Smooth muscle cell (in vitro differentiated cells): Measurements from ENCODE around the gene LETM1. TPM values are rescaled to one million over a fixed set of nuclear protein-coding genes. Genes with fewer than 3 reads are reported as not detected.

Experiments
- DNase-seq: peaks from one replicate; lab custom pipeline; 2025; ENCODE audit not compliant: unreplicated experiment; lab: John Stamatoyannopoulos, UW
- H2AFZ ChIP-seq: fragments of 200-600 bp; sonication (generic); 2 replicates; pipeline ENCODE4 v1.6.0; 2016; ENCODE audit warnings: antibody characterized with exemption, low read depth, mild to moderate bottlenecking
- H3F3A ChIP-seq: fragments of 200-600 bp; sonication (generic); 2 replicates; pipeline ENCODE4 v1.6.0; 2017; ENCODE audit warnings: antibody characterized with exemption, low read depth
- H3K27ac ChIP-seq: fragments of 200-600 bp; sonication (generic); 2 replicates; pipeline ENCODE4 v1.5.1; 2016; ENCODE audit warnings: low read depth, mild to moderate bottlenecking
- H3K27me3 ChIP-seq: fragments of 200-600 bp; sonication (generic); 2 replicates; pipeline ENCODE4 v1.6.1; 2016; ENCODE audit warnings: low read depth, mild to moderate bottlenecking
- H3K36me3 ChIP-seq: fragments of 200-600 bp; sonication (generic); 2 replicates; pipeline ENCODE4 v1.5.1; 2016; ENCODE audit warnings: low read depth
- H3K4me1 ChIP-seq: fragments of 200-600 bp; sonication (generic); 2 replicates; pipeline ENCODE4 v1.5.1; 2016; ENCODE audit warnings: low read depth
- H3K4me2 ChIP-seq: fragments of 200-600 bp; sonication (generic); 2 replicates; pipeline ENCODE4 v1.6.0; 2016; ENCODE audit warnings: mild to moderate bottlenecking
- H3K4me3 ChIP-seq: fragments of 200-600 bp; sonication (generic); 2 replicates; pipeline ENCODE4 v1.5.1; 2016; ENCODE audit warnings: mild to moderate bottlenecking
- H3K79me2 ChIP-seq: fragments of 200-600 bp; sonication (generic); 2 replicates; pipeline ENCODE4 v1.6.0; 2016; ENCODE audit warnings: low read depth, mild to moderate bottlenecking
- H3K9ac ChIP-seq: fragments of 200-600 bp; sonication (generic); 2 replicates; pipeline ENCODE4 v1.6.0; 2016; ENCODE audit warnings: low read depth
- H3K9me3 ChIP-seq: fragments of 200-600 bp; sonication (generic); replicated peaks from 2 replicates; pipeline ENCODE4 v1.5.1; 2016; ENCODE audit warnings: low read depth
- H4K20me1 ChIP-seq: fragments of 200-600 bp; sonication (generic); 2 replicates; pipeline ENCODE4 v1.6.0; 2016; ENCODE audit warnings: low read depth
- CTCF ChIP-seq: fragments of 200-600 bp; sonication (generic); IDR thresholded peaks from 2 replicates; pipeline ENCODE4 v1.5.1; 2017; ENCODE audit warnings: borderline replicate concordance, mild to moderate bottlenecking, antibody characterized with exemption; ENCODE audit not compliant: insufficient read depth, poor library complexity, severe bottlenecking
- WGBS: methylation state at CpG from one replicate; pipeline ENCODE4 v1.1.7; 2016; ENCODE audit warnings: low lambda C conversion rate; 5-methylcytosine and 5-hydroxymethylcytosine counted together
- polyA plus RNA-seq: library from polyadenylated mRNA; unstranded; fragments of >200 nt; fragmentation: Nextera tagmentation; extraction: Ambion mirVana; gene quantifications from 2 replicates; pipeline ENCODE4 v1.2.1, GENCODE V29; 2016
- total RNA-seq: library from RNA; depleted of rRNA; stranded (reverse); fragments of >200 nt; gene quantifications from 2 replicates; pipeline ENCODE4 v1.2.3, GENCODE V29; 2014

LETM1 gene
- total and polyA plus RNA-seq, 2 experiments from 2014 or later, result 15.3 to 17.1 TPM

- no peak overlapping the region for H3K9ac ChIP-seq
- no peaks in the 10 kb centered on the region for H3F3A ChIP-seq
- H3K27me3 ChIP-seq, result no peaks in the 10 kb centered on the region
- no peak for TF ChIP-seq CTCF
- no peaks in the 10 kb centered on the region for H3K4me1 ChIP-seq
- H2AFZ ChIP-seq, result no peak overlapping the region
- no peaks in the 10 kb centered on the region for H3K36me3 ChIP-seq
- peaks cover 44% of the 10 kb centered on the region for H4K20me1 ChIP-seq
- H3K4me2 ChIP-seq, result no peak overlapping the region
- no peaks in the 10 kb centered on the region for H3K9me3 ChIP-seq
- no peak overlapping the region for H3K4me3 ChIP-seq
- no peak overlapping the region for H3K27ac ChIP-seq
- peaks cover 93% of the 10 kb centered on the region for H3K79me2 ChIP-seq
- DNase-seq, result no peak
- 98% methylated on average over 4 of the region's 4 CpGs for WGBS
Observed at GRCh38 chr4:1879485-1879884, 23.5 kb upstream of the LETM1 start.

GRCh38 chr4:1874201-1874600 is 18.2 kb upstream of the LETM1 start:
- Histone ChIP-seq H2AFZ (no peak overlapping the region), H3K27ac (no peak overlapping the region), H3K4me3 (no peak overlapping the region), H3K27me3 (no peaks in the 10 kb centered on the region), H3F3A (peaks cover 4% of the 10 kb centered on the region), H3K79me2 (peaks cover 71% of the 10 kb centered on the region), H4K20me1 (peaks cover 52% of the 10 kb centered on the region), H3K36me3 (no peaks in the 10 kb centered on the region), H3K9me3 (no peaks in the 10 kb centered on the region), H3K9ac (no peak overlapping the region), H3K4me2 (no peak overlapping the region), H3K4me1 (peaks cover 16% of the 10 kb centered on the region)
- TF ChIP-seq CTCF, result no peak
- DNase-seq, result no peak
- 85% methylated on average over 3 of the region's 3 CpGs for WGBS

- H3K9me3 ChIP-seq, result no peaks in the 10 kb centered on the region
Observed at GRCh38 chr4:1873776-1874175, 17.8 kb upstream of the LETM1 start.

More at GRCh38 chr4:1873776-1874175, 17.8 kb upstream of the LETM1 start:
- H3K9ac ChIP-seq, result no peak overlapping the region
- DNase-seq, result no peak
- no peak overlapping the region for H3K27ac ChIP-seq
- WGBS, result 86% methylated on average over 3 of the region's 3 CpGs
- H3K27me3 ChIP-seq, result no peaks in the 10 kb centered on the region
- peaks cover 16% of the 10 kb centered on the region for H3K4me1 ChIP-seq
- H3K79me2 ChIP-seq, result peaks cover 68% of the 10 kb centered on the region
- H4K20me1 ChIP-seq, result peaks cover 51% of the 10 kb centered on the region
- no peak overlapping the region for H3K4me3 ChIP-seq
- no peaks in the 10 kb centered on the region for H3K36me3 ChIP-seq
- H3K4me2 ChIP-seq, result no peak overlapping the region
- no peak overlapping the region for H2AFZ ChIP-seq
- TF ChIP-seq CTCF, result no peak
- peaks cover 4% of the 10 kb centered on the region for H3F3A ChIP-seq
